Right lobe of liver (tissue), 4 donors: ENCODE results near the gene CRAT.

Source experiments
- CTCF ChIP-seq, 4 donors: fragments of 200-600 bp in 3 of 4; fragments of 450-650 bp in 1 of 4; IDR thresholded peaks; one replicate each; pipeline versions ENCODE4 v1.5.1 to v1.8.0; 2016 to 2022; ENCODE audit warnings: antibody characterized with exemption in 4 of 4, mild to moderate bottlenecking in 2 of 4
- POLR2A ChIP-seq: fragments of 450-650 bp; IDR thresholded peaks from one replicate; pipeline ENCODE4 v1.6.1; 2017; ENCODE audit warnings: antibody characterized with exemption, mild to moderate bottlenecking
- donor health status: DM: no; HTN: no; CAD: no.
- donor health status: DM: no; HTN: no; CAD: no.
- donor health status: DM: no; HTN: yes; CAD: no.

GRCh38 chr9:129111528-129112151 lies 1.0 kb upstream of the CRAT start:
- TF ChIP-seq POLR2A, result no peak
- TF ChIP-seq CTCF (IDR thresholded peaks at IDR 0.05), result no peak
